ENCODE measurements around the gene HCN4.

- TF ChIP-seq POLR2AphosphoS5 (IDR thresholded peaks at IDR 0.05; ENCODE audit: borderline replicate concordance, low read depth, low read length) (no peak), EZH2 (IDR thresholded peaks at IDR 0.05) (no peak)
Measured at GRCh38 chr15:73323956-73324355, 44.8 kb downstream of the HCN4 start.
